Fibroblast of skin of back (primary cell): Measurements from ENCODE around the gene CFAP74. TPM values are rescaled to one million over a fixed set of nuclear protein-coding genes. Genes with fewer than 3 reads are reported as not detected.

Experiments used
- DNase-seq: peaks from one replicate; pipeline ENCODE4 v3.0.0-alpha.2; 2013
- polyA plus RNA-seq, 2 experiments: library from polyadenylated mRNA; unstranded; fragments of 120-200 nt; gene quantifications; one replicate each; pipeline ENCODE4 v1.2.1, GENCODE V29; 2013; ENCODE audit not compliant: insufficient read length in 2 of 2

CFAP74 gene
- 0.06 TPM for polyA plus RNA-seq (2013, experiment 1 of 2; ENCODE audit: insufficient read length)
- not detected for polyA plus RNA-seq (2013, experiment 2 of 2; ENCODE audit: insufficient read length)

GRCh38 chr1:2003541-2004131 is at the start of gene CFAP74:
Gene CFAP74 (minus strand): TSS chr1:2003786. CDS start chr1:1990956, 12,830 bp downstream.
- DNase-seq, result peak; percentile 34

- DNase-seq, result no peak
Measured at GRCh38 chr1:2053217-2053616, 49.6 kb upstream of the CFAP74 start.

- DNase-seq, result no peak
Measured at GRCh38 chr1:2052756-2053155, 49.2 kb upstream of the CFAP74 start.

GRCh38 chr1:2052054-2052679 is 48.6 kb upstream of the CFAP74 start:
- DNase-seq, result no peak

GRCh38 chr1:2050793-2051682 is 47.5 kb upstream of the CFAP74 start:
- DNase-seq, result no peak

GRCh38 chr1:2050461-2050792 is 46.8 kb upstream of the CFAP74 start:
- no peak for DNase-seq

GRCh38 chr1:2049718-2050431 is 46.3 kb upstream of the CFAP74 start, which contains the start of gene PRKCZ:
Gene PRKCZ (plus strand): TSS chr1:2050411. CDS start chr1:2050631, 220 bp downstream.
- no peak for DNase-seq

- no peak for DNase-seq
Measured at GRCh38 chr1:2049225-2049717, 45.7 kb upstream of the CFAP74 start.

- DNase-seq, result no peak
Measured at GRCh38 chr1:2047749-2048729, 44.5 kb upstream of the CFAP74 start.

GRCh38 chr1:2046953-2047748 is 43.6 kb upstream of the CFAP74 start:
- DNase-seq, result no peak

- DNase-seq, result peak; percentile 8
Measured at GRCh38 chr1:2046174-2046917, 42.8 kb upstream of the CFAP74 start.

- DNase-seq, result no peak
Measured at GRCh38 chr1:2045468-2046173, 42.0 kb upstream of the CFAP74 start.

GRCh38 chr1:2044510-2045319 is 41.1 kb upstream of the CFAP74 start:
- DNase-seq, result peak; percentile 52

- DNase-seq, result no peak
Measured at GRCh38 chr1:2043886-2044285, 40.3 kb upstream of the CFAP74 start.

GRCh38 chr1:2042830-2043773 is 39.5 kb upstream of the CFAP74 start:
- DNase-seq, result no peak

- no peak for DNase-seq
Measured at GRCh38 chr1:2041887-2042286, 38.3 kb upstream of the CFAP74 start.

GRCh38 chr1:2041305-2041704 is 37.7 kb upstream of the CFAP74 start:
- no peak for DNase-seq
